ENCODE results near the gene UGT2B11.
"Not testable (repeated sequence)": the region's sequence is repeated elsewhere in the genome, so short reads cannot be mapped to it uniquely, and the experiment has no call there.

The UGT2B11 gene

DNA sequence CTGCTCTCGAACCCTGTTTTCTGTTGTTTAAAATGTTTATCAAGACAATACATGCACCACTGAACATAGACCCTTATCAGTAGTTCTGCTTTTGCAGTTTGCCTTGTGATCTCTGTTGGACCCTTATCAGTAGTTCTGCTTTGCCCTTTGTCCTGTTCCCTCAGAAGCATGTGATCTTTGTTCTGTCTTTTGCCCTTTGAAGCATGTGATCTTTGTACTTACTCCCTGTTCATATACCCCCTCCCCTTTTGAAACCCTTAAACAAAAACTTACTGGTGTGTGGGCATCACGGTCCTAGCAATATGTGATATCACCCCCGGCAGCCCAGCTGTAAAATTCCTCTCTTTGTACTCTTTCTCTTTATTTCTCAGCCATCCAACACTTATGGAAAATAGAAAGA lies 22.6 kb downstream of the UGT2B11 start:
- H3K4me3 Mint-ChIP-seq; DNase-seq; H3K27me3 Mint-ChIP-seq; H3K4me1 Mint-ChIP-seq (ENCODE audit: low read depth); H3K27ac Mint-ChIP-seq; H3K36me3 Mint-ChIP-seq (ENCODE audit: low read depth); H3K9me3 Mint-ChIP-seq: not testable (repeated sequence)

DNA sequence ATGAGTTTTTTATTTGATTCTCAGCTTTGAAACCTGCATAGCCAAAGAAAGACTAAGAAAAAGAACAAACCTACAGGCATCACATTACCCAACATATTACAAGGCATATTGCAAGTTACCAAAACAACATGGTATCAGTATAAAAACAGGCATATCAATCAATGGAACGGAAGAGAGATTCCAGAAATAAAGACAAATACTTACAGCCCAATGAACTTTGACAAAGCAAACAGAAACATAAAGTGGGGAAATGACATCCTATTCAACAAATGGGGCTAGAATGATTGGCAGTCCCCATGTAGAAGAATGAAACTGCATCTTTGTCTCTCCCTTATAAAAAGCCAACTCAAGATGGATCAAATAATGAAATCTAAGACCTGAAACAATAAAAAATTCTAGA lies 23.9 kb downstream of the UGT2B11 start:
- not testable (repeated sequence) for H3K9me3 Mint-ChIP-seq; H3K36me3 Mint-ChIP-seq (ENCODE audit: low read depth); H3K27ac Mint-ChIP-seq; H3K27me3 Mint-ChIP-seq; H3K4me1 Mint-ChIP-seq (ENCODE audit: low read depth); DNase-seq; H3K4me3 Mint-ChIP-seq

DNA sequence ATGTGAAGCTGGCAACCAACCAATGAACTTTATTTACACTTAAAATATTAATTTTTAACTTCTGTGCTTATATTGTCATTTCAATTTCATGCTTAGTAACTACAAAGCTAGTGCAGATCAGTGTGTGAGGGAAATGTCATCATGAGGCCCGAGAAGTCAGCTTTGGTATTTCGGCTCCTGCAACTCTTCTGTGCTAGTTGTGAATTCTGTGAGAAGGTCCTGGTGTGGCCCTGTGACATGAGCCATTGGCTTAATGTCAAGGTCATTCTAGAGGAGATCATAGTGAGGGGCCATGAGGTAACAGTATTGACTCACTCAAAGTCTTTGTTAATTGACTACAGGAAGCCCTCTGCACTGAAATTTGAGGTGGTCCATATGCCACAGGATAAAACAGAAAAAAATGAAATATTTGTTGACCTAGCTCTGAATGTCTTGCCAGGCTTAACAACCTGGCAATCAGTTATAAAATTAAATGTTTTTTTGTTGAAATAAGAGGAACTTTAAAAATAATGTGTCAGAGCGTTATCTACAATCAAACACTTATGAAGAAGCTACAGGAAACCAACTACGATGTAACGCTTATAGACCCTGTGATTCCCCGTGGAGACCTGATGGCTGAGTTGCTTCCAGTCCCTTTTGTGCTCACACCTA lies 32.9 kb downstream of the UGT2B11 start:
- H3K27ac Mint-ChIP-seq; H3K4me1 Mint-ChIP-seq (ENCODE audit: low read depth); H3K4me3 Mint-ChIP-seq; H3K27me3 Mint-ChIP-seq; H3K36me3 Mint-ChIP-seq (ENCODE audit: low read depth); DNase-seq; H3K9me3 Mint-ChIP-seq: not testable (repeated sequence)

DNA sequence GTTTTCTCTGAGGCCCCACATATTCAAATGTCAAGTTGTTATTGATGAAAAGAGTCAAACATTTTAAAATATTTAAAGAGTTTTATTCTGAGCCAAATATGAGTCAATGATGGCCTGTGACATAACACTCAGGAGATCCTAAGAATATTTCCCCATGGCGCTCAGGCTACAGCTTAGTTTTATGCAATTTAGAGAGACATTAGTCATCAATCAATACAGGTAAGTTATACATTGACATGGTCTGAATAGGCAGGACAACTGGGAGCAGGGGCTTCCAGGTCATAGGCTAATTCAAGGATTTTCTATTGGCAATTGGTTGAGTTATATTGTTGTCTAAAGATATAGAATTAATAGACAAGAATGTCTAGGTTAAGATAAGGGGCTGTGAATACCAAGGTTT lies 34.7 kb downstream of the UGT2B11 start:
- H3K36me3 Mint-ChIP-seq (ENCODE audit: low read depth); DNase-seq; H3K4me1 Mint-ChIP-seq (ENCODE audit: low read depth); H3K4me3 Mint-ChIP-seq; H3K27ac Mint-ChIP-seq; H3K9me3 Mint-ChIP-seq; H3K27me3 Mint-ChIP-seq: not testable (repeated sequence)

DNA sequence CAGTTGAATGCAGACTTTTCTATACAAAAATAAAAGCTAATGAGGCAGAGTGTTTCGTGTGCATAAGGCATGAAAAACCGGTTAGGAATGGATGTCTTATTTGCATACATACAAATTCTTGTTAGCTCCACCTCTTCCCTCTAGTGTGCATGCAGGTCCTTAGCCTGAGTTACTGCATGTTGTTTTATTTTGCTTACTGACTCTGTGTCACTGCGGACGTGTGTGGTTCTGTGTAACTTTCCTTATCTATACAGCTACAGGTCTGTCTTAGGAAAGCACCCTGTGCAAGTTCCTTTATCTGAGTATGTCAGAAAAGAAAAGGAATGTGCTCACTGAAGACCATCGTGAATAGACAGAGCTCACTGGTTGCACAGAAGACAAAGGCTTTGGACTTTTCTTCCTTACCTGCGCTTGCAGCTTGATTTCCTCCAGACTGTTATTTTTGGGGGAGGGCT lies 35.8 kb downstream of the UGT2B11 start:
- not testable (repeated sequence) for H3K27ac Mint-ChIP-seq; H3K27me3 Mint-ChIP-seq; H3K9me3 Mint-ChIP-seq; H3K36me3 Mint-ChIP-seq (ENCODE audit: low read depth); H3K4me3 Mint-ChIP-seq; DNase-seq; H3K4me1 Mint-ChIP-seq (ENCODE audit: low read depth)

DNA sequence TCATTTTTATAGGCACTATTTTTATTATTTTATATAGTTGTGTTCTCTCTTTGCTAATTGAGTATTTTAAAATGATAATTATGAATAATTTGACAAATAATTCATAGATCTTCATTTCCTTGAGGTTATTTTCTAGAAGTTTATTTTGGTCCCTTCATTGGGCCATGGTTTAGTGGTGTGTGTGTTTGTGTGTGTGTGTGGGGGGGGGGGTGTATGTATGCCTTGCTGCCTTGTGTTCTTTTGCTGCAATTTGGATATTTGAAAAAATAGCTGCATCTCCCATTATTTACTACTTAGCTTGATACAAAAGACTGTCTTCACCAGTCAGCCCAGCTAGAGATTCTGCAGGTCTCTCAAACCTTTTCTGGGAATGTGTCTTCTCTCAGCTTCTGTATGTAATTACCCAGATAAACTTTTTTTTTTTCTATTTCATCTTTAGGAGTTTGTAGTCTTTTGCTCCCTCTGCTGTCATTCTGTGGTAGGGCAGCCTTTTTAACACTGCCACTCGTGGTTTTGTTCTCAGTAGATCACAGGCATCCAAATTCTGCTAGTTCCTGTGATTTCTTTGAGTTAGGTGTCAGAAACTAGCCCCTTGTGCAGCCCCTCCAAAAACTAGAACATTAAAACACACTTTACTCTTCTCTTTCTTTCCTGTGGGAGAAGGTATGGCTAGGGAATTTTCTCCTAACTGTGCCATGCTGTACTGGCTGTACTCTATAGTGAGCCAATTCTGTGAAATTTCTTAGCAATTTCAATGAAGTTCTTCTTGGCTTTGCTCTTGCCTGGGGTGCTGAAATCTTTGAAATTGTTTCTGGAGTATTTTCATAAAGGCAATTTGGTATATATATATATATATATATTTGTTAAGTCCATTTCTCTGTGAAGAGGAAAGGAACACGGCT lies 44.1 kb downstream of the UGT2B11 start:
- H3K27ac Mint-ChIP-seq; H3K27me3 Mint-ChIP-seq; H3K4me3 Mint-ChIP-seq; H3K9me3 Mint-ChIP-seq; H3K4me1 Mint-ChIP-seq (ENCODE audit: low read depth); DNase-seq; H3K36me3 Mint-ChIP-seq (ENCODE audit: low read depth): not testable (repeated sequence)

DNA sequence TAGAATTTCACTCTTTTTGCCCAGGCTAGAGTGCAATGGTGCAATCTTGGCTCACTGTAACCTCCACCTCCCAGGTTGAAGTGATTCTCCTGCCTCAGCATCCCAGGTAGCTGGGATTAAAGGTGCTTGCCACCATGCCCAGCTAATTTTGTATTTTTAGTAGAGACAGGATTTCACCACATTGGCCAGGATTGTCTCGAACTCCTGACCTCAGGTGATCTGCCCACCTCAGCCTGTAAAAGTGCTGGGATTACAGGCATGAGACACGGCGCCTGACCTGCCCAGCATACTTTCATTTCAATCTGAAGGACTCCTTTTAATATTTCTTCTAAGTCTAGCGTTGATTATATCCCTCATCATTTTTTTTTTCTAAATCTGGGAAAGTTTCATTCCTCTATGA lies 45.4 kb downstream of the UGT2B11 start:
- DNase-seq; H3K4me3 Mint-ChIP-seq; H3K4me1 Mint-ChIP-seq (ENCODE audit: low read depth); H3K27ac Mint-ChIP-seq; H3K9me3 Mint-ChIP-seq; H3K36me3 Mint-ChIP-seq (ENCODE audit: low read depth); H3K27me3 Mint-ChIP-seq: not testable (repeated sequence)

DNA sequence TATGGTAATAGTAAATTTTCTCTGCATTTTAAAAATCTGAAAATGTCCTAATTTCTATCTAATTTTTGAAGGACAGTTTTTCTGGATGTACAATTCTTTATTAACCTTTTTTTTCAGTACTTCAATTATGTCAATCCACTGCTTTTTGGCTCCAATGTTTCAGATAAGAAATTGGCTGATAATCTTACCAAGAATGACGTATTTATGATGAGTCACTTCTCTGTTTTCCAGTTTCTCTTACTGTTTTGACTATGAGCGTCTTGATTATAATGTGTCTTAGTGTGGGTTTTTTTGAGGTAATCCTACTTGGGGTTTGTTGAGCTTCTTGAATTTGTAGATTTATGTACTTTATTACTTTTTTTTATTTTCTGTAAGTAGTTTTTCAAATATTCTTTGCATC lies 47.2 kb downstream of the UGT2B11 start:
- Mint-ChIP-seq H3K27me3 (no peaks in the 10 kb centered on the region), H3K4me1 (ENCODE audit: low read depth) (no peaks in the 10 kb centered on the region), H3K4me3 (no peak overlapping the region), H3K27ac (no peak overlapping the region), H3K9me3 (no peaks in the 10 kb centered on the region), H3K36me3 (ENCODE audit: low read depth) (no peaks in the 10 kb centered on the region)
- no peak for DNase-seq

DNA sequence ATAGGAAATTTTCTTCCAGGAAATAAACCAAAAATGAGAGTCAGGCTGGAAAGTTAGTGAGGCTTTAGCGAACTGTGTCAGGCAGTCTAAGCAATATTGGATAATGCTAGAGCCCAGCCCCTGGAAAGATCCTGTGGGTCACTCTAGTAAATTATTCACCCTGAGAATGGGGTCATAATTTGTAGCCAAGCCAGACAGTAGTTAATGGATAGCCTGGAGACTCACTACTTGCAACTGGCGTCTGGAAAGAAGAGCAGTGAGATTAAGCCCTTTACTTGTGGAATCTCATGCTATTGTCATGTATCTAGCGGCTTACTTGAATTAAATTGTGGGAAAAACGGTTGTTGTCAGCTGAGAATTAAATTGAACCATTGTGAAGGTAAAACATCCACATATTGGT lies 48.2 kb downstream of the UGT2B11 start:
- H3K4me3 Mint-ChIP-seq; H3K4me1 Mint-ChIP-seq (ENCODE audit: low read depth); H3K27me3 Mint-ChIP-seq; H3K9me3 Mint-ChIP-seq; H3K36me3 Mint-ChIP-seq (ENCODE audit: low read depth); DNase-seq; H3K27ac Mint-ChIP-seq: not testable (repeated sequence)

DNA sequence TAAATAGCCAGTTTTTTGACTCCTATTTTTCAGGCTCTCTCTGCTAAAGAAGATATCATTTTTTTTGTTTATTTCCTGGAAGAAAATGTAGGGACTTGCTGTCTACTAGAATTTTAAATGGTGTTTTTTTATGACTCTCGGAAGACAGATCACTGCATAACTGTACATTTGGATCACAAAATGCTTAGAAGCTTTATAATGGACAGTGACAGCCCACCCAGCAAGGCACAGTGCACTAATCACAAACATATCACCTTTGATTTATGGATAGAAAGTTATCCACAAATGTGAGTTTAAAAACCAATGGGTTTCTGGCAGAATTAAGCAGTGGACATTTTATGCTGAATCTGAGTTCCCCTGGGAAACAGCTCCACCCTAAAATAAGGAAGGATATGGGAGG lies 48.8 kb downstream of the UGT2B11 start:
- H3K9me3 Mint-ChIP-seq; DNase-seq; H3K36me3 Mint-ChIP-seq (ENCODE audit: low read depth); H3K4me3 Mint-ChIP-seq; H3K27ac Mint-ChIP-seq; H3K27me3 Mint-ChIP-seq; H3K4me1 Mint-ChIP-seq (ENCODE audit: low read depth): not testable (repeated sequence)

DNA sequence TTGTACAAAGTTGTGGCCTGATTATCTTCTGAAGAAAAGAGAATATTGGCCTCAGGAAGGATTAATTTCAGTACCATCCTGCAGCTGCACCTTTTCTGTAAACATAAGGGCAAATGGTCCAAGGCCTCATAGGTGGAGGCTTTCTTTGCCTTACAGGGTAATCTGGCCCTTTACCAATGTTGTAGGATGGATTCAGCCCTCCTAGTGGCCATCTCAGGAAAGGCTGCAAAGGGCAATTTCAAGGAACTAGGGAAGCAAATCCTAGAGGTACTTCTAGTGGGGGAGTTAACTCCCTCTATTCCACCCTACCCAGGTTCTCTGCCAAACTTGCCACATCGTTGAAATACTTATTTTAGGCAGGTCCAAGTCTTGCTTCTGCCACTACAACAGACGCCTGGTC lies 57.6 kb downstream of the UGT2B11 start:
- Mint-ChIP-seq H3K27me3 (no peaks in the 10 kb centered on the region), H3K4me1 (ENCODE audit: low read depth) (no peaks in the 10 kb centered on the region), H3K36me3 (ENCODE audit: low read depth) (no peaks in the 10 kb centered on the region), H3K4me3 (no peak overlapping the region), H3K27ac (no peak overlapping the region), H3K9me3 (no peaks in the 10 kb centered on the region)
- no peak for DNase-seq

DNA sequence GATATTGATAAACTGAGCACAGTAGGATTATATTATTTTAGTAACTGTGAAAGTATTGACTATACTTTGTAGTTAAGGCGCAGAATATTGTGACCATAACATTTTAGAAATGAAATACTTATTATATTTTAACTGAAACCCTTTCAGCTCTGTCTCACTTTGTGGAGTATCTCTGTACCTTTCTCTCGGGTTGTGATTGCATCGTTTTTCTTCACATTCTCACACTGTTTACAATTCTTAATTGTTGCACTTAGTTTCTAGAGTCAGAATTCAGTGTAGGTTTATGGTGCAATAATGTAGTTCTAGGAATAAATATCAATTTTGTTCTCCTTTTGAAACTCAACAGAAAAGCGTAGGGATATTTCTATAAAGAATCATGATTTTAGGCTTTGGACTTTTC lies 60.5 kb downstream of the UGT2B11 start:
- no peak overlapping the region for H3K4me3 Mint-ChIP-seq
- H3K9me3 Mint-ChIP-seq: no peaks in the 10 kb centered on the region
- no peak for DNase-seq

More for the DNA sequence above, 60.5 kb downstream of the UGT2B11 start:
- H3K4me1 Mint-ChIP-seq (ENCODE audit: low read depth): no peaks in the 10 kb centered on the region
- no peaks in the 10 kb centered on the region for H3K36me3 Mint-ChIP-seq (ENCODE audit: low read depth)
- no peaks in the 10 kb centered on the region for H3K27me3 Mint-ChIP-seq
- no peak overlapping the region for H3K27ac Mint-ChIP-seq

All from activated T-cell treated with anti-CD3 and anti-CD28 coated beads, Interleukin-2, amount 50 U/mL, for 24 hours (primary cell).